Natural killer cell (primary cell): Measurements from ENCODE around the gene ATXN10. TPM values are rescaled to one million over a fixed set of nuclear protein-coding genes. Genes with fewer than 3 reads are reported as not detected.

Source experiments
- ATAC-seq, 3 donors: fragments of 150-1000 bp in 2 of 3; fragments of 200-7000 bp in 1 of 3; cut with Tn5 transposase; 1 replicate in 1 of 3; 2 replicates in 2 of 3; pipeline ENCODE4 v1.10.0; 2021; ENCODE audit warnings: mild to moderate bottlenecking in 2 of 3, moderate library complexity in 2 of 3
- DNase-seq, 2 donors: peaks; one replicate each; pipeline versions ENCODE4 v3.0.0 to v3.0.0-alpha.2; 2013 to 2021; ENCODE audit warnings: mixed read lengths in 1 of 2
- H3K27ac ChIP-seq: one replicate; pipeline ENCODE4 v1.5.1; 2013; ENCODE audit warnings: mild to moderate bottlenecking, low read length
- H3K27me3 ChIP-seq: one replicate; pipeline ENCODE4 v1.6.1; 2013; ENCODE audit warnings: low read length; ENCODE audit not compliant: control insufficient read depth, insufficient read depth
- H3K36me3 ChIP-seq: one replicate; pipeline ENCODE4 v1.6.1; 2013; ENCODE audit warnings: low read length; ENCODE audit not compliant: control insufficient read depth, insufficient read depth
- H3K4me1 ChIP-seq: one replicate; pipeline ENCODE4 v1.6.1; 2013; ENCODE audit warnings: low read length; ENCODE audit not compliant: control insufficient read depth, insufficient read depth
- H3K4me3 ChIP-seq: one replicate; pipeline ENCODE4 v1.5.1; 2013; ENCODE audit warnings: low read length
- H3K9me3 ChIP-seq: one replicate; pipeline ENCODE4 v1.6.1; 2013; ENCODE audit warnings: low read length; ENCODE audit not compliant: control insufficient read depth, insufficient read depth
- H3K27ac Mint-ChIP-seq, 2 donors: one replicate each; pipeline ENCODE4 v1.8.0; 2022; ENCODE audit warnings: mild to moderate bottlenecking in 2 of 2, mixed read lengths in 2 of 2, moderate library complexity in 1 of 2
- H3K27me3 Mint-ChIP-seq, 2 donors: one replicate each; pipeline ENCODE4 v1.8.0; 2022; ENCODE audit warnings: low read depth in 2 of 2, mixed read lengths in 2 of 2
- H3K36me3 Mint-ChIP-seq: one replicate; pipeline ENCODE4 v1.8.0; 2022; ENCODE audit warnings: mixed read lengths
- H3K4me1 Mint-ChIP-seq, 2 donors: one replicate each; pipeline ENCODE4 v1.8.0; 2022; ENCODE audit warnings: mixed read lengths in 2 of 2
- H3K4me3 Mint-ChIP-seq: one replicate; pipeline ENCODE4 v1.8.0; 2022; ENCODE audit warnings: mild to moderate bottlenecking, moderate library complexity, mixed read lengths
- H3K9me3 Mint-ChIP-seq, 2 donors: one replicate each; pipeline ENCODE4 v1.8.0; 2022; ENCODE audit warnings: mixed read lengths in 2 of 2
- whole genome bisulfite sequencing: methylation state at CpG from one replicate; pipeline ENCODE4 v1.1.7; 2013; ENCODE audit warnings: missing lambda C conversion rate; ENCODE audit not compliant: insufficient coverage; 5-methylcytosine and 5-hydroxymethylcytosine counted together
- intact Hi-C: fragments of 100-400 bp; cut with micrococcal nuclease; formaldehyde crosslinking; loops from one replicate; pipeline ENCODE4 v1.14.2; 2022
- total RNA-seq, 4 donors: library from RNA; stranded (reverse); fragments of 120-200 nt in 1 of 4; gene quantifications; one replicate each; pipeline versions ENCODE4 v1.2.3 to v1.2.4, GENCODE V29; 2013 to 2022
- TF ChIP-seq, protein P1 (sequence below): fragments of 200-600 bp; IDR thresholded peaks from one replicate; pipeline ENCODE4 v1.8.0; 2022; ENCODE audit warnings: antibody characterized with exemption

Gene ATXN10
- total RNA-seq, 3 donors from 2014 or later (not counting 1 experiment from before 2014, with no cell fraction given): 79.3 to 90.5 (median 88.8) TPM

DNA sequence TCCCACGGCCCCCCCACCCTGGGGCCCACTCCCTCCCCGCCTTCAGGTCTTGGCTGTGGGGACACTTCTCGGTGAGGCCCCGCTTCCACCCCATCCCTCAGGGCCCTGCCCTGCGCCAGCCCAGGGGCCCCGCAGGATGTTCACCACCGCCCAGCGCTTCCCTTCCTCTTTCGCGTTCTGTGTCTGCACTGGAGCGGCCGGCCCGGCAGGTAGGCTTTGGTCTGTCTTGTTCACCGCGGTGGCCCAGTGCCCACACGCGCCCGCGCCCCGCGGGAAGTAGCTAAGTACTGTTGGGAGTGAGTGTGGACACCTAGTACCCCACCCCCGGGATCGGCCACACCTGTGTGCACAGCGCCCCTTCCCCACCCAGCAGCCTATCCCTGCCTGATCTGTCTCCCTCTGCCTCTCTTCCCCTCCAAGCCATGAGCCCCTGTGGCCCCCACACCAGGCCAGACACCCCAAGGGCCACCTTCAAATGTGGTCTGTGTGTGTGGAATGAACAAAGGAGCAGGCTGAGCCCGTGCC lies 219.9 kb downstream of the ATXN10 start:
- peaks cover 0 to 3% of the 10 kb centered on the region in 2 donors for H3K27me3 Mint-ChIP-seq
- no peak overlapping the region for H3K27ac ChIP-seq
- H3K4me3 Mint-ChIP-seq: no peak overlapping the region
- no peaks in the 10 kb centered on the region for H3K36me3 Mint-ChIP-seq
- no peaks in the 10 kb centered on the region for H3K4me1 Mint-ChIP-seq
- no peaks in the 10 kb centered on the region for H3K9me3 Mint-ChIP-seq
- no peak overlapping the region for H3K4me3 ChIP-seq
- no peak for ATAC-seq
- intact Hi-C loops: no loop called here
- no peaks in the 10 kb centered on the region for H3K4me1 ChIP-seq
- DNase-seq: no peak
- no peaks in the 10 kb centered on the region for H3K36me3 ChIP-seq
- peaks cover 12% of the 10 kb centered on the region for H3K27me3 ChIP-seq
- H3K9me3 ChIP-seq: no peaks in the 10 kb centered on the region
- no peak overlapping the region for H3K27ac Mint-ChIP-seq
- 18% methylated on average over 25 of the region's 25 CpGs for WGBS
- TF ChIP-seq, protein P1, sequence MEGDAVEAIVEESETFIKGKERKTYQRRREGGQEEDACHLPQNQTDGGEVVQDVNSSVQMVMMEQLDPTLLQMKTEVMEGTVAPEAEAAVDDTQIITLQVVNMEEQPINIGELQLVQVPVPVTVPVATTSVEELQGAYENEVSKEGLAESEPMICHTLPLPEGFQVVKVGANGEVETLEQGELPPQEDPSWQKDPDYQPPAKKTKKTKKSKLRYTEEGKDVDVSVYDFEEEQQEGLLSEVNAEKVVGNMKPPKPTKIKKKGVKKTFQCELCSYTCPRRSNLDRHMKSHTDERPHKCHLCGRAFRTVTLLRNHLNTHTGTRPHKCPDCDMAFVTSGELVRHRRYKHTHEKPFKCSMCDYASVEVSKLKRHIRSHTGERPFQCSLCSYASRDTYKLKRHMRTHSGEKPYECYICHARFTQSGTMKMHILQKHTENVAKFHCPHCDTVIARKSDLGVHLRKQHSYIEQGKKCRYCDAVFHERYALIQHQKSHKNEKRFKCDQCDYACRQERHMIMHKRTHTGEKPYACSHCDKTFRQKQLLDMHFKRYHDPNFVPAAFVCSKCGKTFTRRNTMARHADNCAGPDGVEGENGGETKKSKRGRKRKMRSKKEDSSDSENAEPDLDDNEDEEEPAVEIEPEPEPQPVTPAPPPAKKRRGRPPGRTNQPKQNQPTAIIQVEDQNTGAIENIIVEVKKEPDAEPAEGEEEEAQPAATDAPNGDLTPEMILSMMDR: no peak

DNA sequence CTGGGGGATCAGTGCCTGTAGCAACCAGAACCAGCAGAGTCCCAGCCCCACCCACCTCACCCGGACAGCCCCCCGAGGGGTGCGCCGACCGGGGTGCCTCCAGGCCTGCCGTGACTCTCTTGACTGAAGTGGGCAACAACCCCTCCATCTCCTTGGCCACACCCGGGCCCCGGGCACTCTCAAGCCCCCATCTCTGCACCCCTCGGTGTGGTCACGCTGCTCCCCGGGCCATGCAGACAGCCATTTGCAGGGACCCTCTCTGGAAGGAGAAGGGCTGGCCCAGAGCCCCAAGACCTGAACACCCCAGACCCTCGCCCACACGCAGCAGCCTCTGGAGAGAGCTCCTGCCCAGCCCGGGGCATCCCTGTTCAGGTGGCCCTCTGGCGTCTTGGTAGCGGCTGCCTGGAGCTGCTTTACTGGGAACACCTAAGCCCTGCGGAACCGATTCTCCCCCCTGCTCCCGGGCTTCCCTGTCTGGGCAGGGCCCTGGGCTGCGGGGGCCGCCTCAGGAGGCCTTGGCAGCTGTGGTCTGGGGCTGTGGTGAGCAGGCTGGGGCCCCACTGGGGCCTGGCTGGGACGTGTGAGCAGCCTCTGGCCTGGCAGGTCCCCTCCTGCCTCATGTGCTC lies 220.5 kb downstream of the ATXN10 start:
- no peak for DNase-seq
- H3K27me3 Mint-ChIP-seq: peaks cover 0 to 3% of the 10 kb centered on the region in 2 donors
- 57% methylated on average over 22 of the region's 22 CpGs for WGBS
- Histone ChIP-seq H3K27ac (no peak overlapping the region), H3K27me3 (peaks cover 12% of the 10 kb centered on the region), H3K9me3 (no peaks in the 10 kb centered on the region), H3K4me1 (no peaks in the 10 kb centered on the region), H3K4me3 (no peak overlapping the region), H3K36me3 (no peaks in the 10 kb centered on the region)
- intact Hi-C loops: no loop called here
- no peak overlapping the region for H3K4me3 Mint-ChIP-seq
- no peaks in the 10 kb centered on the region for H3K9me3 Mint-ChIP-seq
- no peaks in the 10 kb centered on the region for H3K36me3 Mint-ChIP-seq
- TF ChIP-seq, protein P1: no peak
- ATAC-seq: no peak
- no peak overlapping the region for H3K27ac Mint-ChIP-seq
- no peaks in the 10 kb centered on the region for H3K4me1 Mint-ChIP-seq

DNA sequence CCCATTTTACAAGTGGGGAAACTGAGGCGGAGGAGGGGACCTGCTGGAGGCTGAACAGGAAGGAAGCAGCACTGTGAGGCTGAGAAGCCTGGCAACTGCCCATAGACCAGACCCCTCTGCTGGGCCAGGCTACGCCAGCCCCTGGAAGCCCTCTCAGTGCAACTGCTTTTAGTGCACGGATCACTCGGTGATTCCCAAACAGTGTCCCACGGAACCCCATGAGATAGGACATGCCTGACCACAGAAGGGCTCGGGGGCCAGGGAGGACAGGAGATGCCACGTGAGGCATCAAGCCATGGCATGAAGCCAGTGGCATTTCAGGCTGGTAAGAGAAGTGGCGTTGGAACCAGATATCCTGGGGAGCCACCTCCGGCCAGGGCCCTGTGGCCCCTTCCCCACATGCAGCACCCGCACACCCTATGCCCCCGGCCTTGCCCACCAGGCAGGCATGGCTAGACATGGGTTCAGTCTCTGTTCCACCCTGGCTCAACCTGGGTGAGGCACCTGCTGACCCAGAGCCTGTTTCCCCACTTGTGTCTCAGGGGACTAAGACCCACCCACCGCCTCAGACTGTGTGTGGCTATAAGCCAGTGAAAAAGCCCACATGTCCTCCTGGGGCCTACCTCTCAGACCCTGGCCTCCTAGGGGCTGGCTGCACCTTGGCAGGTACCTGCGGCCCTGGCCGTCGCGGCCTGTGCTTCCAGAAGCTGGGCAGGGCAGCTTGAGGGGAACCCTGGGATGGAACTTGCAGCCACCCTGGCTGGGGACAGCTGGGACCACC lies 221.2 kb downstream of the ATXN10 start:
- Histone ChIP-seq H3K36me3 (no peaks in the 10 kb centered on the region), H3K27ac (no peak overlapping the region), H3K4me3 (no peak overlapping the region), H3K27me3 (peaks cover 12% of the 10 kb centered on the region), H3K4me1 (no peaks in the 10 kb centered on the region), H3K9me3 (no peaks in the 10 kb centered on the region)
- ATAC-seq (no peak), DNase-seq (no peak)
- WGBS: 77% methylated on average over 16 of the region's 16 CpGs
- Mint-ChIP-seq H3K4me1 (no peaks in the 10 kb centered on the region), H3K27me3 (no peaks in the 10 kb centered on the region), H3K4me3 (no peak overlapping the region), H3K27ac (no peak overlapping the region), H3K9me3 (no peaks in the 10 kb centered on the region), H3K36me3 (no peaks in the 10 kb centered on the region)
- TF ChIP-seq, protein P1: no peak
- intact Hi-C loops: no loop called here
